Pulmonary artery endothelial cell (primary cell): Measurements from ENCODE around the gene EARS2. TPM values are rescaled to one million over a fixed set of nuclear protein-coding genes. Genes with fewer than 3 reads are reported as not detected.
"Not testable (repeated sequence)": the region's sequence is repeated elsewhere in the genome, so short reads cannot be mapped to it uniquely, and the experiment has no call there.

Experiments
- DNase-seq: peaks from one replicate; pipeline ENCODE4 v3.0.0-alpha.2; 2011; ENCODE audit warnings: low read depth, low spot score
- total RNA-seq: library from RNA; depleted of rRNA; stranded (reverse); fragments of >200 nt; gene quantifications from 2 replicates; pipeline ENCODE4 v1.2.3, GENCODE V29; 2014

The EARS2 gene
- total RNA-seq, 1 donor from 2014 or later = 24.5 TPM

GRCh38 chr16:23505671-23506605 lies 51.2 kb downstream of the EARS2 start:
- DNase-seq = no peak

GRCh38 chr16:23505180-23505665 lies 51.9 kb downstream of the EARS2 start:
- DNase-seq = no peak

GRCh38 chr16:23504453-23505179 lies 52.5 kb downstream of the EARS2 start:
- peak; percentile 65 for DNase-seq

GRCh38 chr16:23504076-23504452 lies 53.1 kb downstream of the EARS2 start:
- DNase-seq = no peak

GRCh38 chr16:23502466-23502865 lies 54.7 kb downstream of the EARS2 start:
- DNase-seq = no peak

GRCh38 chr16:23501291-23501690 lies 55.9 kb downstream of the EARS2 start:
- no peak for DNase-seq

GRCh38 chr16:23500862-23501225 lies 56.3 kb downstream of the EARS2 start:
- no peak for DNase-seq

GRCh38 chr16:23500212-23500861 lies 56.8 kb downstream of the EARS2 start:
- no peak for DNase-seq

- DNase-seq = no peak
Measured at GRCh38 chr16:23499801-23500200, 57.3 kb downstream of the EARS2 start.

GRCh38 chr16:23498863-23499262 lies 58.3 kb downstream of the EARS2 start:
- DNase-seq = no peak

- no peak for DNase-seq
Measured at GRCh38 chr16:23497543-23497868, 59.6 kb downstream of the EARS2 start.

GRCh38 chr16:23496821-23497542 lies 60.2 kb downstream of the EARS2 start:
- DNase-seq = no peak

- no peak for DNase-seq
Measured at GRCh38 chr16:23495671-23496070, 61.5 kb downstream of the EARS2 start.

GRCh38 chr16:23494188-23494587 lies 63.0 kb downstream of the EARS2 start:
- DNase-seq = no peak

GRCh38 chr16:23491490-23492391 lies 65.4 kb downstream of the EARS2 start:
- peak; percentile 64 for DNase-seq

- DNase-seq = no peak
Measured at GRCh38 chr16:23486480-23486879, 70.7 kb downstream of the EARS2 start.

- no peak for DNase-seq
Measured at GRCh38 chr16:23485841-23486240, 71.3 kb downstream of the EARS2 start.

- DNase-seq = no peak
Measured at GRCh38 chr16:23485257-23485614, 71.9 kb downstream of the EARS2 start.

- no peak for DNase-seq
Measured at GRCh38 chr16:23484510-23485256, 72.5 kb downstream of the EARS2 start.

- DNase-seq = not testable (repeated sequence)
Measured at GRCh38 chr16:23483492-23483891, 73.7 kb downstream of the EARS2 start.
